Measurements from ENCODE around the gene AKT3.

- no peak for TF ChIP-seq EZH2 (optimal IDR thresholded peaks at IDR 0.05; ENCODE audit: low read depth, low read length)
- TF ChIP-seq CTCF (IDR thresholded peaks at IDR 0.05; ENCODE audit: low read length) = no peak
- TF ChIP-seq EZH2phosphoT487 (IDR thresholded peaks at IDR 0.05; ENCODE audit: low read length) = no peak
Measured at GRCh38 chr1:243465081-243465480, 385.0 kb downstream of the AKT3 start.

Data from MM.1S (cell line).